Inferior parietal cortex (tissue), 1 donor: ENCODE measurements around the gene CEP44.
"Not testable (repeated sequence)": the region's sequence is repeated elsewhere in the genome, so short reads cannot be mapped to it uniquely, and the experiment has no call there.

Source experiments
- DNase-seq: peaks from one replicate; pipeline ENCODE4 v3.0.0-alpha.2; 2016; ENCODE audit errors: extremely low spot score

Gene CEP44

GRCh38 chr4:174279433-174280155 lies 4.1 kb upstream of the CEP44 start:
- no peak for DNase-seq

GRCh38 chr4:174281182-174281737 lies 2.5 kb upstream of the CEP44 start:
- no peak for DNase-seq

GRCh38 chr4:174281901-174282300 lies 1.8 kb upstream of the CEP44 start:
- no peak for DNase-seq

GRCh38 chr4:174282836-174283506 lies 740 bp upstream of the CEP44 start:
- DNase-seq = peak; percentile 98

- DNase-seq = no peak
Measured at GRCh38 chr4:174284487-174284886, 776 bp downstream of the CEP44 start.

GRCh38 chr4:174286870-174287269 lies 3.2 kb downstream of the CEP44 start:
- no peak for DNase-seq

- no peak for DNase-seq
Measured at GRCh38 chr4:174292473-174292872, 8.8 kb downstream of the CEP44 start.

- not testable (repeated sequence) for DNase-seq
Measured at GRCh38 chr4:174294641-174295040, 10.9 kb downstream of the CEP44 start.

- DNase-seq = not testable (repeated sequence)
Measured at GRCh38 chr4:174295142-174295541, 11.4 kb downstream of the CEP44 start.

GRCh38 chr4:174303687-174304086 lies 20.0 kb downstream of the CEP44 start:
- no peak for DNase-seq

GRCh38 chr4:174304664-174305063 lies 21.0 kb downstream of the CEP44 start:
- no peak for DNase-seq

GRCh38 chr4:174305961-174306360 lies 22.2 kb downstream of the CEP44 start:
- no peak for DNase-seq

- no peak for DNase-seq
Measured at GRCh38 chr4:174307694-174308093, 24.0 kb downstream of the CEP44 start.

- no peak for DNase-seq
Measured at GRCh38 chr4:174312993-174313392, 29.3 kb downstream of the CEP44 start.

- no peak for DNase-seq
Measured at GRCh38 chr4:174314274-174314673, 30.6 kb downstream of the CEP44 start.

- no peak for DNase-seq
Measured at GRCh38 chr4:174314770-174315169, 31.1 kb downstream of the CEP44 start.

- DNase-seq = no peak
Measured at GRCh38 chr4:174316546-174316945, 32.8 kb downstream of the CEP44 start.

- no peak for DNase-seq
Measured at GRCh38 chr4:174316954-174317353, 33.2 kb downstream of the CEP44 start.

- no peak for DNase-seq
Measured at GRCh38 chr4:174317531-174317930, 33.8 kb downstream of the CEP44 start.

GRCh38 chr4:174318829-174319764 lies 35.4 kb downstream of the CEP44 start:
- DNase-seq = peak; percentile 53

GRCh38 chr4:174320494-174321199 lies 36.9 kb downstream of the CEP44 start:
- DNase-seq = no peak
